Smooth muscle cell (in vitro differentiated cells): ENCODE measurements around the gene GALK1. TPM values are rescaled to one million over a fixed set of nuclear protein-coding genes. Genes with fewer than 3 reads are reported as not detected.

Experiments
- DNase-seq: peaks from one replicate; lab custom pipeline; 2025; ENCODE audit not compliant: unreplicated experiment; lab: John Stamatoyannopoulos, UW
- H2AFZ ChIP-seq: fragments of 200-600 bp; sonication (generic); 2 replicates; pipeline ENCODE4 v1.6.0; 2016; ENCODE audit warnings: antibody characterized with exemption, low read depth, mild to moderate bottlenecking
- H3F3A ChIP-seq: fragments of 200-600 bp; sonication (generic); 2 replicates; pipeline ENCODE4 v1.6.0; 2017; ENCODE audit warnings: antibody characterized with exemption, low read depth
- H3K27ac ChIP-seq: fragments of 200-600 bp; sonication (generic); 2 replicates; pipeline ENCODE4 v1.5.1; 2016; ENCODE audit warnings: low read depth, mild to moderate bottlenecking
- H3K27me3 ChIP-seq: fragments of 200-600 bp; sonication (generic); 2 replicates; pipeline ENCODE4 v1.6.1; 2016; ENCODE audit warnings: low read depth, mild to moderate bottlenecking
- H3K36me3 ChIP-seq: fragments of 200-600 bp; sonication (generic); 2 replicates; pipeline ENCODE4 v1.5.1; 2016; ENCODE audit warnings: low read depth
- H3K4me1 ChIP-seq: fragments of 200-600 bp; sonication (generic); 2 replicates; pipeline ENCODE4 v1.5.1; 2016; ENCODE audit warnings: low read depth
- H3K4me2 ChIP-seq: fragments of 200-600 bp; sonication (generic); 2 replicates; pipeline ENCODE4 v1.6.0; 2016; ENCODE audit warnings: mild to moderate bottlenecking
- H3K4me3 ChIP-seq: fragments of 200-600 bp; sonication (generic); 2 replicates; pipeline ENCODE4 v1.5.1; 2016; ENCODE audit warnings: mild to moderate bottlenecking
- H3K79me2 ChIP-seq: fragments of 200-600 bp; sonication (generic); 2 replicates; pipeline ENCODE4 v1.6.0; 2016; ENCODE audit warnings: low read depth, mild to moderate bottlenecking
- H3K9ac ChIP-seq: fragments of 200-600 bp; sonication (generic); 2 replicates; pipeline ENCODE4 v1.6.0; 2016; ENCODE audit warnings: low read depth
- H3K9me3 ChIP-seq: fragments of 200-600 bp; sonication (generic); replicated peaks from 2 replicates; pipeline ENCODE4 v1.5.1; 2016; ENCODE audit warnings: low read depth
- H4K20me1 ChIP-seq: fragments of 200-600 bp; sonication (generic); 2 replicates; pipeline ENCODE4 v1.6.0; 2016; ENCODE audit warnings: low read depth
- CTCF ChIP-seq: fragments of 200-600 bp; sonication (generic); IDR thresholded peaks from 2 replicates; pipeline ENCODE4 v1.5.1; 2017; ENCODE audit warnings: borderline replicate concordance, mild to moderate bottlenecking, antibody characterized with exemption; ENCODE audit not compliant: insufficient read depth, poor library complexity, severe bottlenecking
- WGBS: methylation state at CpG from one replicate; pipeline ENCODE4 v1.1.7; 2016; ENCODE audit warnings: low lambda C conversion rate; 5-methylcytosine and 5-hydroxymethylcytosine counted together
- polyA plus RNA-seq: library from polyadenylated mRNA; unstranded; fragments of >200 nt; fragmentation: Nextera tagmentation; extraction: Ambion mirVana; gene quantifications from 2 replicates; pipeline ENCODE4 v1.2.1, GENCODE V29; 2016
- total RNA-seq: library from RNA; depleted of rRNA; stranded (reverse); fragments of >200 nt; gene quantifications from 2 replicates; pipeline ENCODE4 v1.2.3, GENCODE V29; 2014

The GALK1 gene
- total and polyA plus RNA-seq, 2 experiments from 2014 or later, result 31.1 to 108 TPM

GRCh38 chr17:75737133-75737962 is 27.6 kb downstream of the GALK1 start:
- H3K79me2 ChIP-seq, result no peaks in the 10 kb centered on the region
- DNase-seq, result no peak

GRCh38 chr17:75736173-75736835 is 28.7 kb downstream of the GALK1 start:
- Histone ChIP-seq H3F3A (no peaks in the 10 kb centered on the region), H3K36me3 (no peaks in the 10 kb centered on the region), H3K27me3 (no peaks in the 10 kb centered on the region), H3K27ac (no peak overlapping the region), H3K79me2 (no peaks in the 10 kb centered on the region), H4K20me1 (peaks cover 21% of the 10 kb centered on the region), H3K4me3 (no peak overlapping the region), H3K9me3 (no peaks in the 10 kb centered on the region), H3K9ac (no peak overlapping the region), H3K4me2 (no peak overlapping the region), H3K4me1 (no peaks in the 10 kb centered on the region), H2AFZ (no peak overlapping the region)
- no peak for DNase-seq
- TF ChIP-seq CTCF, result no peak
- WGBS, result 94% methylated on average over 25 of the region's 26 CpGs

More at GRCh38 chr17:75737133-75737962, 27.6 kb downstream of the GALK1 start:
- Histone ChIP-seq H3K9ac (no peak overlapping the region), H2AFZ (no peak overlapping the region), H3K4me3 (no peak overlapping the region), H4K20me1 (peaks cover 14% of the 10 kb centered on the region), H3K4me2 (no peak overlapping the region), H3K27ac (no peak overlapping the region), H3K36me3 (no peaks in the 10 kb centered on the region), H3F3A (no peaks in the 10 kb centered on the region), H3K27me3 (no peaks in the 10 kb centered on the region), H3K4me1 (no peaks in the 10 kb centered on the region), H3K9me3 (no peaks in the 10 kb centered on the region)
- 85% methylated on average over 14 of the region's 20 CpGs for WGBS
- TF ChIP-seq CTCF, result no peak

- Histone ChIP-seq H3K4me3 (no peak overlapping the region), H3K27me3 (no peaks in the 10 kb centered on the region), H3K9ac (no peak overlapping the region), H3K27ac (no peak overlapping the region), H2AFZ (no peak overlapping the region), H3K4me1 (no peaks in the 10 kb centered on the region), H3K36me3 (no peaks in the 10 kb centered on the region), H3K4me2 (no peak overlapping the region), H3K79me2 (no peaks in the 10 kb centered on the region), H3F3A (no peaks in the 10 kb centered on the region), H4K20me1 (peaks cover 21% of the 10 kb centered on the region), H3K9me3 (no peaks in the 10 kb centered on the region)
- WGBS, result 87% methylated on average over 4 of the region's 4 CpGs
- no peak for TF ChIP-seq CTCF
- DNase-seq, result no peak
Measured at GRCh38 chr17:75734674-75735294, 30.2 kb downstream of the GALK1 start.
